HG03175 (cell line): ENCODE results near the gene STK32B.
"Not testable (repeated sequence)": the region's sequence is repeated elsewhere in the genome, so short reads cannot be mapped to it uniquely, and the experiment has no call there.

Experiments used
- ATAC-seq: cut with Tn5 transposase; IDR thresholded peaks from one replicate; pipeline ENCODE4 v1.9.1; 2021; ENCODE audit warnings: mild to moderate bottlenecking, moderate library complexity; ENCODE audit not compliant: unreplicated experiment

STK32B gene

GRCh38 chr4:5156682-5157081, 105.4 kb downstream of the STK32B start:
- no peak for ATAC-seq

- no peak for ATAC-seq
Measured at GRCh38 chr4:5157791-5158770, 106.8 kb downstream of the STK32B start.

GRCh38 chr4:5158825-5159224, 107.5 kb downstream of the STK32B start:
- no peak for ATAC-seq

GRCh38 chr4:5160668-5161067, 109.4 kb downstream of the STK32B start:
- ATAC-seq, result no peak

GRCh38 chr4:5162909-5163508, 111.7 kb downstream of the STK32B start:
- ATAC-seq, result no peak

- ATAC-seq, result no peak
Measured at GRCh38 chr4:5164221-5164912, 113.1 kb downstream of the STK32B start.

GRCh38 chr4:5165420-5166369, 114.4 kb downstream of the STK32B start:
- ATAC-seq, result no peak

- ATAC-seq, result no peak
Measured at GRCh38 chr4:5166377-5166776, 115.1 kb downstream of the STK32B start.

GRCh38 chr4:5168891-5169290, 117.6 kb downstream of the STK32B start:
- ATAC-seq, result no peak

GRCh38 chr4:5175836-5176235, 124.6 kb downstream of the STK32B start:
- not testable (repeated sequence) for ATAC-seq

GRCh38 chr4:5184606-5185005, 133.3 kb downstream of the STK32B start:
- no peak for ATAC-seq

- no peak for ATAC-seq
Measured at GRCh38 chr4:5185551-5185950, 134.3 kb downstream of the STK32B start.

- ATAC-seq, result no peak
Measured at GRCh38 chr4:5186271-5187064, 135.2 kb downstream of the STK32B start.

GRCh38 chr4:5188130-5188529, 136.8 kb downstream of the STK32B start:
- no peak for ATAC-seq

GRCh38 chr4:5191831-5192230, 140.6 kb downstream of the STK32B start:
- ATAC-seq, result no peak

GRCh38 chr4:5192271-5192670, 141.0 kb downstream of the STK32B start:
- ATAC-seq, result no peak

- ATAC-seq, result no peak
Measured at GRCh38 chr4:5192678-5193077, 141.4 kb downstream of the STK32B start.

- no peak for ATAC-seq
Measured at GRCh38 chr4:5198656-5199541, 147.6 kb downstream of the STK32B start.

GRCh38 chr4:5199912-5200311, 148.6 kb downstream of the STK32B start:
- no peak for ATAC-seq
